D721Med (cell line): ENCODE results near the gene MUC6.

Experiments used
- DNase-seq: peaks from one replicate; pipeline ENCODE4 v3.0.0; 2011; ENCODE audit warnings: low spot score; ENCODE audit not compliant: insufficient read length
- FAIRE-seq: peaks from 2 replicates; lab custom pipeline; 2011; peaks lifted over from hg19 to GRCh38; lab: Jason Lieb, UNC
- CTCF ChIP-seq: IDR thresholded peaks from 2 replicates; pipeline ENCODE4 v1.5.1; 2012; ENCODE audit warnings: mild to moderate bottlenecking, control low read depth; ENCODE audit not compliant: insufficient read depth; ENCODE audit errors: missing control alignments

MUC6 gene

GRCh38 chr11:984546-984945 lies 52.0 kb downstream of the MUC6 start:
- DNase-seq (no peak), FAIRE-seq (no peak)
- TF ChIP-seq CTCF: no peak

GRCh38 chr11:981764-982163 lies 54.8 kb downstream of the MUC6 start:
- TF ChIP-seq CTCF: no peak
- DNase-seq (no peak), FAIRE-seq (no peak)

GRCh38 chr11:980438-981357 lies 55.8 kb downstream of the MUC6 start:
- FAIRE-seq (no peak), DNase-seq (no peak)
- TF ChIP-seq CTCF: no peak

GRCh38 chr11:978781-979180 lies 57.7 kb downstream of the MUC6 start:
- TF ChIP-seq CTCF: no peak
- FAIRE-seq: no peak
- no peak for DNase-seq

- no peak for FAIRE-seq
These were observed 58.4 kb downstream of the MUC6 start for GRCh38 chr11:977830-978720.

More at GRCh38 chr11:977830-978720, 58.4 kb downstream of the MUC6 start:
- DNase-seq: no peak
- TF ChIP-seq CTCF: no peak
